ENCODE data around the gene UTS2R.
"Not testable (repeated sequence)": the region's sequence is repeated elsewhere in the genome, so short reads cannot be mapped to it uniquely, and the experiment has no call there.

The UTS2R gene

DNA sequence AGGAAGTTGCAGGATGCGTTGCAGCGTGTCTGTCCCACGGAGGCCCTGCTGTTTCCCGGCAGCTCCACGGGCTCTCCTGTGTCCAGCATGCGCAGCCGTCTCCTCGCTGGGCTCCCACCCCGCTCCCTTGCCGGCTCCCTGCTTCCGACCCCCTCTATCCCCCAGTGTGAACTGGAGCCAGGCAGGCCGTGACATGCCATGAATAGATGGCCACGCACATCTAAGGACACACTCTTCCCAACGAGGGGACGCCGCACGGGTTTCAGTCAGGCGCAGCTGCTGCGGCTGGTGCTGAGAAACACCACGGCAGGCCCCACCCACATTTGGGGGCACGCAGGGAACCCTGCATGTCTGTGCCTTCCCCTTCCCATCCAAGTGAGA, 37.4 kb downstream of the UTS2R start:
- TF ChIP-seq FOXP2 (optimal IDR thresholded peaks at IDR 0.05; ENCODE audit: control extremely low read depth, extremely low read length, insufficient read depth) (no peak), EZH2 (IDR thresholded peaks at IDR 0.05) (no peak), POLR2AphosphoS5 (IDR thresholded peaks at IDR 0.05; ENCODE audit: borderline replicate concordance, low read depth, low read length) (no peak)
- DNase-seq (ENCODE audit: low read depth, low spot score): no peak
- H3K4me3 ChIP-seq: no peak overlapping the region
- no peak overlapping the region for H3K27ac ChIP-seq
- no peak overlapping the region for H3K9ac ChIP-seq (ENCODE audit: insufficient read length)
- no peaks in the 10 kb centered on the region; the same call in 1 of the 2 replicates for H3K36me3 ChIP-seq (ENCODE audit: insufficient read depth, low read length)
- no peaks in the 10 kb centered on the region for H3K9me3 ChIP-seq (ENCODE audit: low read depth, low read length)

DNA sequence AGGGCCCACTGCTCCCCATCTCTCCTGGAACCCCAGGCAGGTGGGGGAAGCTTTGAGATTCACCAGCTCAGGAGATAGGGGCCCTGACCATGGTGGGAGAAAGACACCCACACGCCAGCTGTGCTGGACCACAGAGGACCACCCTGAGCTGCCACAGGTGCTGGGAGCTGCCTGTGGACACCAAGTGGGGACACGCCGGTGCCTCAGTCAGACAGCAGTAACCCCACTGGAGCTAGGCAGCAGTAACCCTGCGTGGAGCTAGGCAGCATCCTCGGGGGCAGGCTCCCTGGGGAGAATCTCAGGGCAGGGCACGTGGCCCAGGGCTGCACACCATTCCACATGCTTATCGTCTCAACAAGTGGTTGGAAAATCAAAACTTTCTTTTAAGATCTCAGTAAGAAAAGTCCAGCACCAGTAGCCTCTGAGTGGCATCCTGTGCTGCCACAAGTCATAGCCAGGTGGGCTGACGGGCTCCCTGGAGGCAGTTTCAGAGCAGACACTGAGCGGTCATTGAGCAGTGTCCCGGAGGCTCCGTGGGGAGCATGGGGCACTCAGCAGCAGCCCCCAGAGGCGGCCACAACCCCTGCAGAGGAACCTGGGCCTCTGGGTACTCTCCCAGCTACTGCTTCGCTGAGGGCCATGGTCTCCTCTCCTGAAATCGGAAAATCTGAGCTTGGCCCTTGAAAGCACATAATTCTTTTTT, 38.6 kb downstream of the UTS2R start:
- TF ChIP-seq POLR2AphosphoS5 (IDR thresholded peaks at IDR 0.05; ENCODE audit: borderline replicate concordance, low read depth, low read length): no peak
- TF ChIP-seq EZH2 (IDR thresholded peaks at IDR 0.05): no peak
- no peak for TF ChIP-seq FOXP2 (optimal IDR thresholded peaks at IDR 0.05; ENCODE audit: control extremely low read depth, extremely low read length, insufficient read depth)
- Histone ChIP-seq H3K4me3 (no peak overlapping the region), H3K27ac (no peak overlapping the region), H3K9ac (ENCODE audit: insufficient read length) (no peak overlapping the region), H3K9me3 (ENCODE audit: low read depth, low read length) (no peaks in the 10 kb centered on the region), H3K36me3 (ENCODE audit: insufficient read depth, low read length) (no peaks in the 10 kb centered on the region)
- DNase-seq (ENCODE audit: low read depth, low spot score): no peak

- no peak overlapping the region for H3K9ac ChIP-seq (ENCODE audit: insufficient read length)
- H3K36me3 ChIP-seq (ENCODE audit: insufficient read depth, low read length): no peaks in the 10 kb centered on the region
- H3K9me3 ChIP-seq (ENCODE audit: low read depth, low read length): no peaks in the 10 kb centered on the region
- DNase-seq (ENCODE audit: low read depth, low spot score): no peak
- H3K4me3 ChIP-seq: no peak overlapping the region
- TF ChIP-seq POLR2AphosphoS5 (IDR thresholded peaks at IDR 0.05; ENCODE audit: borderline replicate concordance, low read depth, low read length) (no peak), EZH2 (IDR thresholded peaks at IDR 0.05) (no peak), FOXP2 (optimal IDR thresholded peaks at IDR 0.05; ENCODE audit: control extremely low read depth, extremely low read length, insufficient read depth) (no peak)
- no peak overlapping the region for H3K27ac ChIP-seq
These were observed 40.0 kb downstream of the UTS2R start for GRCh38 chr17:82411396-82412053.

GRCh38 chr17:82412081-82412480, 40.5 kb downstream of the UTS2R start:
- not testable (repeated sequence) for H3K9ac ChIP-seq (ENCODE audit: insufficient read length); H3K36me3 ChIP-seq (ENCODE audit: insufficient read depth, low read length); H3K27ac ChIP-seq; H3K4me3 ChIP-seq; DNase-seq (ENCODE audit: low read depth, low spot score); H3K9me3 ChIP-seq (ENCODE audit: low read depth, low read length)

- no peak for DNase-seq (ENCODE audit: low read depth, low spot score)
- H3K36me3 ChIP-seq (ENCODE audit: insufficient read depth, low read length): no peaks in the 10 kb centered on the region
- H3K4me3 ChIP-seq: no peak overlapping the region
- H3K9me3 ChIP-seq (ENCODE audit: low read depth, low read length): no peaks in the 10 kb centered on the region
- TF ChIP-seq POLR2AphosphoS5 (IDR thresholded peaks at IDR 0.05; ENCODE audit: borderline replicate concordance, low read depth, low read length) (no peak), EZH2 (IDR thresholded peaks at IDR 0.05) (no peak), FOXP2 (optimal IDR thresholded peaks at IDR 0.05; ENCODE audit: control extremely low read depth, extremely low read length, insufficient read depth) (no peak)
- H3K27ac ChIP-seq: no peak overlapping the region
- H3K9ac ChIP-seq (ENCODE audit: insufficient read length): no peak overlapping the region
These were observed 41.3 kb downstream of the UTS2R start for GRCh38 chr17:82412535-82413520.

- TF ChIP-seq POLR2AphosphoS5 (IDR thresholded peaks at IDR 0.05; ENCODE audit: borderline replicate concordance, low read depth, low read length) (no peak), FOXP2 (optimal IDR thresholded peaks at IDR 0.05; ENCODE audit: control extremely low read depth, extremely low read length, insufficient read depth) (no peak), EZH2 (IDR thresholded peaks at IDR 0.05) (no peak)
- Histone ChIP-seq H3K36me3 (ENCODE audit: insufficient read depth, low read length) (no peaks in the 10 kb centered on the region), H3K9me3 (ENCODE audit: low read depth, low read length) (no peaks in the 10 kb centered on the region), H3K27ac (no peak overlapping the region), H3K4me3 (no peak overlapping the region), H3K9ac (ENCODE audit: insufficient read length) (no peak overlapping the region)
- DNase-seq (ENCODE audit: low read depth, low spot score): no peak
These were observed 43.1 kb downstream of the UTS2R start for GRCh38 chr17:82414548-82415281.

- TF ChIP-seq FOXP2 (optimal IDR thresholded peaks at IDR 0.05; ENCODE audit: control extremely low read depth, extremely low read length, insufficient read depth) (no peak), POLR2AphosphoS5 (IDR thresholded peaks at IDR 0.05; ENCODE audit: borderline replicate concordance, low read depth, low read length) (no peak), EZH2 (IDR thresholded peaks at IDR 0.05) (no peak)
- Histone ChIP-seq H3K27ac (no peak overlapping the region), H3K9me3 (ENCODE audit: low read depth, low read length) (no peaks in the 10 kb centered on the region), H3K36me3 (ENCODE audit: insufficient read depth, low read length) (no peaks in the 10 kb centered on the region), H3K9ac (ENCODE audit: insufficient read length) (no peak overlapping the region), H3K4me3 (no peak overlapping the region)
- no peak for DNase-seq (ENCODE audit: low read depth, low spot score)
These were observed 43.8 kb downstream of the UTS2R start for GRCh38 chr17:82415336-82415735.

DNA sequence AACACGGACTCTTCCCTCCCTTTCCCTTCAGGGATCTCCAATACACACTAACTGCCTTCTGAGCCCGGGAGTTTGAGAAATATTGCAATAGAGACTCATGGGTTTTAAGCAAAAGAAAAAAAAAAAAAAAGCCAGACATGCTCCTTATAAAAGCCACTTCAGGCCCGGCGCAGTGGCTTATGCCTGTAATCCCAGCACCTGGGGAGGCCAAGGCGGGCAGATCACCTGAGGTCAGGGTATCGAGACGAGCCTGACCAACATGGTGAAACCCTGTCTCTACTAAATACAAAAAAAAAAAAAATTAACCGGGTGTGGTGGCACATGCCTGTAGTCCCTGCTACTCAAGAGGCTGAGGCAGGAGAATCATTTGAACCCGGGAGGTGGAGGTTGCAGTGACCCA, 44.2 kb downstream of the UTS2R start:
- DNase-seq (ENCODE audit: low read depth, low spot score): no peak
- TF ChIP-seq FOXP2 (optimal IDR thresholded peaks at IDR 0.05; ENCODE audit: control extremely low read depth, extremely low read length, insufficient read depth) (no peak), EZH2 (IDR thresholded peaks at IDR 0.05) (no peak), POLR2AphosphoS5 (IDR thresholded peaks at IDR 0.05; ENCODE audit: borderline replicate concordance, low read depth, low read length) (no peak)
- Histone ChIP-seq H3K27ac (no peak overlapping the region), H3K36me3 (ENCODE audit: insufficient read depth, low read length) (no peaks in the 10 kb centered on the region), H3K9me3 (ENCODE audit: low read depth, low read length) (no peaks in the 10 kb centered on the region), H3K9ac (ENCODE audit: insufficient read length) (no peak overlapping the region), H3K4me3 (no peak overlapping the region)

All from SK-N-MC (cell line).